NCI-H748 (cell line): ENCODE measurements around the gene RRP8.

ENCODE experiments used
- DNase-seq: peaks from one replicate; lab custom pipeline; 2025; ENCODE audit not compliant: unreplicated experiment; lab: John Stamatoyannopoulos, UW

Gene RRP8

GRCh38 chr11:6618117-6619003 lies 14.9 kb upstream of the RRP8 start:
- DNase-seq, result peak; percentile 18

GRCh38 chr11:6617315-6617781 lies 13.9 kb upstream of the RRP8 start:
- no peak for DNase-seq

- DNase-seq, result no peak
Observed at GRCh38 chr11:6616596-6617250, 13.3 kb upstream of the RRP8 start.

GRCh38 chr11:6615882-6616585 lies 12.6 kb upstream of the RRP8 start:
- DNase-seq, result no peak

GRCh38 chr11:6615046-6615445 lies 11.6 kb upstream of the RRP8 start:
- no peak for DNase-seq

GRCh38 chr11:6614446-6614845 lies 11.0 kb upstream of the RRP8 start:
- no peak for DNase-seq

- DNase-seq, result no peak
Observed at GRCh38 chr11:6613496-6613895, 10.1 kb upstream of the RRP8 start.

GRCh38 chr11:6612213-6613041 lies 9.0 kb upstream of the RRP8 start, which contains the start of gene TAF10:
Gene TAF10, minus strand, starts transcription at chr11:6612216. Its CDS starts 27 bp downstream, at chr11:6612189.
- peak; percentile 97 for DNase-seq

- no peak for DNase-seq
Observed at GRCh38 chr11:6611963-6612212, 8.5 kb upstream of the RRP8 start.

- DNase-seq, result peak; percentile 35
Observed at GRCh38 chr11:6611092-6611962, 7.9 kb upstream of the RRP8 start.

- no peak for DNase-seq
Observed at GRCh38 chr11:6610591-6610990, 7.2 kb upstream of the RRP8 start.

GRCh38 chr11:6609502-6610015 lies 6.1 kb upstream of the RRP8 start:
- no peak for DNase-seq

GRCh38 chr11:6608726-6609501 lies 5.5 kb upstream of the RRP8 start:
- DNase-seq, result no peak

GRCh38 chr11:6608011-6608410 lies 4.6 kb upstream of the RRP8 start:
- DNase-seq, result no peak

GRCh38 chr11:6607190-6607795 lies 3.9 kb upstream of the RRP8 start:
- no peak for DNase-seq

GRCh38 chr11:6606471-6607189 lies 3.2 kb upstream of the RRP8 start:
- DNase-seq, result peak; percentile 69

GRCh38 chr11:6604790-6605189 lies 1.4 kb upstream of the RRP8 start:
- no peak for DNase-seq

GRCh38 chr11:6604081-6604626 lies 738 bp upstream of the RRP8 start:
- DNase-seq, result peak; percentile 55
